Stimulated activated CD4-positive, alpha-beta T cell treated with anti-CD3 and anti-CD28 coated beads, TNF-alpha, amount 100 ng/mL, for 48 hours (primary cell): ENCODE results near the gene LRRC14B.
"Not testable (repeated sequence)": the region's sequence is repeated elsewhere in the genome, so short reads cannot be mapped to it uniquely, and the experiment has no call there.

Source experiments
- DNase-seq, 3 donors: peaks; one replicate each; pipeline ENCODE4 v3.0.0-alpha.2; 2020; ENCODE audit warnings: low read depth in 3 of 3

The LRRC14B gene

GRCh38 chr5:160173-160510, 31.2 kb upstream of the LRRC14B start:
- DNase-seq: no peak

GRCh38 chr5:160921-161802, 30.1 kb upstream of the LRRC14B start:
- no peak for DNase-seq

GRCh38 chr5:161803-162110, 29.5 kb upstream of the LRRC14B start:
- no peak for DNase-seq

- no peak for DNase-seq
Measured at GRCh38 chr5:162190-162564, 29.1 kb upstream of the LRRC14B start.

- DNase-seq: no peak
Measured at GRCh38 chr5:162565-163337, 28.5 kb upstream of the LRRC14B start.

- DNase-seq: no peak
Measured at GRCh38 chr5:163338-163620, 28.0 kb upstream of the LRRC14B start.

- no peak for DNase-seq
Measured at GRCh38 chr5:163841-164240, 27.5 kb upstream of the LRRC14B start.

- DNase-seq: no peak
Measured at GRCh38 chr5:164244-164643, 27.1 kb upstream of the LRRC14B start.

- DNase-seq: not testable (repeated sequence)
Measured at GRCh38 chr5:164783-165182, 26.5 kb upstream of the LRRC14B start.

- no peak for DNase-seq
Measured at GRCh38 chr5:166441-167372, 24.6 kb upstream of the LRRC14B start.

- no peak for DNase-seq
Measured at GRCh38 chr5:167511-167910, 23.8 kb upstream of the LRRC14B start.

- DNase-seq: no peak
Measured at GRCh38 chr5:167982-168660, 23.2 kb upstream of the LRRC14B start.

GRCh38 chr5:169071-169727, 22.1 kb upstream of the LRRC14B start:
- DNase-seq: no peak

GRCh38 chr5:169728-170094, 21.6 kb upstream of the LRRC14B start:
- no peak for DNase-seq

GRCh38 chr5:170971-171800, 20.1 kb upstream of the LRRC14B start:
- no peak for DNase-seq

GRCh38 chr5:171801-172331, 19.4 kb upstream of the LRRC14B start:
- DNase-seq: no peak

GRCh38 chr5:172421-172820, 18.9 kb upstream of the LRRC14B start:
- DNase-seq: no peak

GRCh38 chr5:172841-173251, 18.4 kb upstream of the LRRC14B start:
- DNase-seq: no peak

- no peak for DNase-seq
Measured at GRCh38 chr5:173392-174290, 17.7 kb upstream of the LRRC14B start.
